K562 (cell line): ENCODE measurements around the gene COG4. TPM values are rescaled to one million over a fixed set of nuclear protein-coding genes. Genes with fewer than 3 reads are reported as not detected.

Source experiments
- CBFA2T3 ChIP-seq: fragments of 450-650 bp; IDR thresholded peaks from 2 replicates; pipeline ENCODE4 v1.6.1; 2017
- CEBPB ChIP-seq: fragments of 450-650 bp; IDR thresholded peaks from 2 replicates; pipeline ENCODE4 v1.6.1; 2016; ENCODE audit warnings: missing genetic modification characterization, missing compliant biosample characterization
- CEBPZ ChIP-seq: fragments of 150-350 bp; IDR thresholded peaks from 2 replicates; pipeline ENCODE4 v1.6.1; 2014; ENCODE audit warnings: low read depth, mild to moderate bottlenecking, low read length, borderline replicate concordance
- GTF2E2 ChIP-seq: fragments of 200-800 bp; sonication (Bioruptor generic); IDR thresholded peaks from 2 replicates; pipeline ENCODE4 v1.6.1; 2016; ENCODE audit warnings: missing genetic modification characterization, missing compliant biosample characterization
- HMGN3 ChIP-seq: IDR thresholded peaks from 2 replicates; pipeline ENCODE4 v1.6.1; 2011; ENCODE audit warnings: borderline replicate concordance, low read depth, mild to moderate bottlenecking, mixed read lengths, low read length; ENCODE audit not compliant: insufficient read length; ENCODE audit errors: extremely low read depth
- HNRNPK ChIP-seq: fragments of 200-400 bp; formaldehyde crosslinking; IDR thresholded peaks from one replicate; pipeline ENCODE4 v1.6.1; 2018; ENCODE audit warnings: mild to moderate bottlenecking, low read depth, low read length; ENCODE audit not compliant: poor library complexity, severe bottlenecking
- HNRNPUL1 ChIP-seq: fragments of 200-400 bp; formaldehyde crosslinking; IDR thresholded peaks from 2 replicates; pipeline ENCODE4 v1.6.1; 2017; ENCODE audit warnings: low read length
- NFE2 ChIP-seq: IDR thresholded peaks from 2 replicates; pipeline ENCODE4 v1.6.1; 2014; ENCODE audit warnings: antibody characterized with exemption, low read depth
- NFRKB ChIP-seq: fragments of 450-650 bp; IDR thresholded peaks from 2 replicates; pipeline ENCODE4 v1.6.1; 2016; ENCODE audit warnings: low read depth
- PREB ChIP-seq: sonication (generic); formaldehyde crosslinking; IDR thresholded peaks from 2 replicates; pipeline ENCODE4 v1.8.1; 2023; ENCODE audit warnings: mild to moderate bottlenecking, missing genetic modification reagents
- PRPF4 ChIP-seq: fragments of 200-400 bp; formaldehyde crosslinking; IDR thresholded peaks from one replicate; pipeline ENCODE4 v1.6.1; 2017; ENCODE audit warnings: low read length, low read depth, mild to moderate bottlenecking; ENCODE audit not compliant: insufficient read depth, poor library complexity, severe bottlenecking
- PURB ChIP-seq: sonication (generic); formaldehyde crosslinking; IDR thresholded peaks from 2 replicates; pipeline ENCODE4 v1.9.0; 2021; ENCODE audit warnings: low read depth, mild to moderate bottlenecking, missing genetic modification reagents
- PYGO2 ChIP-seq: fragments of 450-650 bp; IDR thresholded peaks from 2 replicates; pipeline ENCODE4 v1.6.1; 2016; ENCODE audit warnings: mild to moderate bottlenecking, missing genetic modification characterization, moderate library complexity, missing compliant biosample characterization
- RCOR1 ChIP-seq, 2 experiments: IDR thresholded peaks; 2 replicates each; pipeline ENCODE4 v1.6.1; 2012; ENCODE audit warnings: low read depth in 2 of 2, low read length in 2 of 2, borderline replicate concordance in 1 of 2, improper control_type of control experiment in 1 of 2
- RNF219 ChIP-seq: fragments of 250-450 bp; sonication (Bioruptor Pico); IDR thresholded peaks from 2 replicates; pipeline ENCODE4 v1.5.0; 2022; ENCODE audit warnings: mild to moderate bottlenecking
- SLC30A9 ChIP-seq: fragments of 250-450 bp; sonication (Bioruptor Pico); IDR thresholded peaks from 2 replicates; pipeline ENCODE4 v1.8.0; 2022; ENCODE audit warnings: mild to moderate bottlenecking, moderate library complexity
- THRA ChIP-seq: fragments of 450-650 bp; IDR thresholded peaks from 2 replicates; pipeline ENCODE4 v1.6.1; 2017; ENCODE audit warnings: mild to moderate bottlenecking, moderate library complexity
- ZNF277 ChIP-seq: fragments of 250-450 bp; sonication (Bioruptor Pico); IDR thresholded peaks from 2 replicates; pipeline ENCODE4 v1.8.0; 2022; ENCODE audit warnings: inconsistent platforms, mild to moderate bottlenecking, moderate library complexity, borderline replicate concordance
- ZNF316 ChIP-seq: fragments of 450-650 bp; IDR thresholded peaks from 2 replicates; pipeline ENCODE4 v1.6.1; 2016
- ZSCAN29 ChIP-seq: fragments of 450-650 bp; IDR thresholded peaks from 2 replicates; pipeline ENCODE4 v1.6.1; 2017
- ZZZ3 ChIP-seq: fragments of 450-650 bp; IDR thresholded peaks from 2 replicates; pipeline ENCODE4 v1.6.1; 2016; ENCODE audit warnings: antibody characterized with exemption, mild to moderate bottlenecking, moderate library complexity
- polyA plus RNA-seq, 8 experiments: library from polyadenylated mRNA; depleted of rRNA in 4 of 8; stranded (reverse) in 5 of 8; unstranded in 3 of 8; fragments of >200 nt; fragmentation: Nextera tagmentation in 2 of 8; fragmentation: Illumina TruSeq in 1 of 8; extraction: Ambion mirVana in 2 of 8; extraction: Trizol in 1 of 8; gene quantifications; 2 replicates each; pipeline versions ENCODE4 v1.2.1 to v1.2.3, GENCODE V29; 2011 to 2014; ENCODE audit warnings: inconsistent platforms in 1 of 8, missing spikeins in 1 of 8
- total RNA-seq, 7 experiments: library from RNA; depleted of rRNA in 6 of 7; stranded (reverse); fragments of >200 nt in 6 of 7; fragmentation: Illumina TruSeq in 2 of 7; extraction: Trizol in 2 of 7; gene quantifications; 2 replicates each; pipeline versions ENCODE4 v1.2.1 to v1.2.3, GENCODE V29; 2011 to 2021; ENCODE audit warnings: low replicate concordance in 1 of 7

The COG4 gene
- total and polyA plus RNA-seq, 9 of the 15 experiments (the other 6 are each of a cell fraction or from before 2014, with no cell fraction given): 13.7 to 73.9 (median 44.2) TPM

- TF ChIP-seq CEBPZ (no peak), CBFA2T3 (peak; percentile 70), PRPF4 (no peak), SLC30A9 (CRISPR knock-in tag) (no peak), PREB (CRISPR knock-in tag) (no peak), ZNF316 (no peak), NFE2 (no peak), RCOR1 (IDR thresholded peaks at IDR 0.05; ENCODE audit: borderline replicate concordance in 1 of 2, low read depth in 2 of 2, low read length in 2 of 2) (peak in 1 of 2 experiments; percentile 58; a peak in 1 of 4 replicates), PYGO2 (tag) (no peak), PURB (CRISPR knock-in tag) (no peak), GTF2E2 (tag) (no peak), CEBPB (tag) (no peak), NFRKB (no peak), HNRNPK (no peak), ZSCAN29 (no peak), ZNF277 (CRISPR knock-in tag) (no peak), ZZZ3 (no peak), HMGN3 (no peak), THRA (no peak), HNRNPUL1 (no peak), RNF219 (CRISPR knock-in tag) (no peak)
Measured at GRCh38 chr16:70534971-70535370, 11.6 kb upstream of the COG4 start (continued).
